Tibial artery (tissue), 4 donors: ENCODE data around the gene ENO4.

Source experiments
- DNase-seq, 2 donors: peaks; one replicate each; pipeline ENCODE4 v3.0.0-alpha.2; 2019
- H3K27ac ChIP-seq, 2 donors: fragments of 200-600 bp; sonication (generic) in 1 of 2; 1 replicate in 1 of 2; 2 replicates in 1 of 2; pipeline ENCODE4 v1.5.1; 2018 to 2019; ENCODE audit warnings: mild to moderate bottlenecking in 1 of 2
- H3K27me3 ChIP-seq, 2 donors: fragments of 200-600 bp; sonication (generic) in 1 of 2; one replicate each; pipeline versions ENCODE4 v1.5.1 to v1.6.0; 2016 to 2019
- H3K36me3 ChIP-seq, 3 donors: fragments of 200-600 bp; sonication (generic) in 2 of 3; one replicate each; pipeline ENCODE4 v1.5.1; 2016 to 2019; ENCODE audit warnings: mild to moderate bottlenecking in 2 of 3
- H3K4me1 ChIP-seq, 4 donors: fragments of 200-600 bp; sonication (generic) in 2 of 4; 1 replicate in 3 of 4; 2 replicates in 1 of 4; pipeline ENCODE4 v1.5.1; 2016 to 2019
- H3K4me3 ChIP-seq, 2 donors: fragments of 200-600 bp; sonication (generic) in 1 of 2; 1 replicate in 1 of 2; 2 replicates in 1 of 2; pipeline ENCODE4 v1.5.1; 2018 to 2019; ENCODE audit warnings: mild to moderate bottlenecking in 2 of 2
- H3K9me3 ChIP-seq, 3 donors: fragments of 200-600 bp; sonication (generic) in 1 of 3; one replicate each; pipeline ENCODE4 v1.5.1; 2016 to 2019
- intact Hi-C: fragments of 100-400 bp; cut with DNase I; formaldehyde crosslinking; loops from one replicate; pipeline ENCODE4 v1.15.0; 2023; ENCODE audit warnings: low total_unique reads
- TF ChIP-seq, protein P1 (sequence below), 2 experiments: fragments of 200-600 bp in 1 of 2; fragments of 450-650 bp in 1 of 2; IDR thresholded peaks; one replicate each; pipeline ENCODE4 v1.5.1; 2017 to 2019; ENCODE audit warnings: antibody characterized with exemption in 2 of 2, mild to moderate bottlenecking in 1 of 2, moderate library complexity in 1 of 2

ENO4 gene

DNA sequence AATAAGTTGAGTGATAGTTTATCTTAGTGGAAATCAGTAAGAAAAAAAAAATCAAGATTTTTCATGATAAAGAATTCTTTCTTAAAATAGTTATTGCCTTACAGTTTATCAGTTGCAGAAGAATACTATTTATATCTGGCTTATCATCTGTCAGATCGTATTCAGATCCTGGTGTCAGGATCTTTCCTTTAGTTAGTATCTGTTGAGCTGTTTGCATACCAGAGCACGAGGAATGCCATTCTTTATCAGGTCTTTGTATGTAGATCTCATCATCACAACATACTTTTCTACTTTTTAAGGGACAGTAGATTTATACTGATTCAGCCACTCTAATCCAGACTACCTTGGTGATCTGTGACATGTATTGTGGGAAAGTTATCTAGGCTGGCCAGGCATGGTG is 12.5 kb downstream of the ENO4 start:
- intact Hi-C loops = no loop called here
- DNase-seq = no peak
- H3K27ac ChIP-seq = no peak overlapping the region
- TF ChIP-seq, protein P1, sequence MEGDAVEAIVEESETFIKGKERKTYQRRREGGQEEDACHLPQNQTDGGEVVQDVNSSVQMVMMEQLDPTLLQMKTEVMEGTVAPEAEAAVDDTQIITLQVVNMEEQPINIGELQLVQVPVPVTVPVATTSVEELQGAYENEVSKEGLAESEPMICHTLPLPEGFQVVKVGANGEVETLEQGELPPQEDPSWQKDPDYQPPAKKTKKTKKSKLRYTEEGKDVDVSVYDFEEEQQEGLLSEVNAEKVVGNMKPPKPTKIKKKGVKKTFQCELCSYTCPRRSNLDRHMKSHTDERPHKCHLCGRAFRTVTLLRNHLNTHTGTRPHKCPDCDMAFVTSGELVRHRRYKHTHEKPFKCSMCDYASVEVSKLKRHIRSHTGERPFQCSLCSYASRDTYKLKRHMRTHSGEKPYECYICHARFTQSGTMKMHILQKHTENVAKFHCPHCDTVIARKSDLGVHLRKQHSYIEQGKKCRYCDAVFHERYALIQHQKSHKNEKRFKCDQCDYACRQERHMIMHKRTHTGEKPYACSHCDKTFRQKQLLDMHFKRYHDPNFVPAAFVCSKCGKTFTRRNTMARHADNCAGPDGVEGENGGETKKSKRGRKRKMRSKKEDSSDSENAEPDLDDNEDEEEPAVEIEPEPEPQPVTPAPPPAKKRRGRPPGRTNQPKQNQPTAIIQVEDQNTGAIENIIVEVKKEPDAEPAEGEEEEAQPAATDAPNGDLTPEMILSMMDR (IDR thresholded peaks at IDR 0.05) = no peak
- H3K9me3 ChIP-seq = peaks cover 0 to 12% (median 0%) of the 10 kb centered on the region in 3 donors
- no peak overlapping the region for H3K4me3 ChIP-seq
- H3K36me3 ChIP-seq = no peaks in the 10 kb centered on the region
- H3K4me1 ChIP-seq = no peaks in the 10 kb centered on the region
- H3K27me3 ChIP-seq = no peaks in the 10 kb centered on the region

DNA sequence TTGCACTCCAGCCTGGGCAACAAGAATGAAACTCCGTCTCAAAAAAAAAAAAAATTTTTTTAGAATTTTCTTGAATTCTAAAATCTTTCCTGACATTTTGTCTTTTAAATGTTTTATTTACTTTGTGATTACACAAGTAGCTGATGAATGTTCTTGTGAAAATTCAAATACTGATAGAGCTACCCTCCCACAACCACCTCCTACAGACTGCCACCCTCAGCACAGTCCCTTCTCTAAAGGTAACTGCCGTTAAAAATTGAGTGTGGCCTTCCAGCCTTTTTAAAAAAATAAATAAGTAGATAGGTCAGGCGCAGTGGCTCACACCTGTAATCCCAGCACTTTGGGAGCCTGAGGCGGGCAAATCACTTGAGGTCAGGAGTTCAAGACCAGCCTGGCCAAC is 15.1 kb downstream of the ENO4 start:
- H3K4me1 ChIP-seq = no peaks in the 10 kb centered on the region
- intact Hi-C loops = no loop called here
- no peak overlapping the region for H3K4me3 ChIP-seq
- no peaks in the 10 kb centered on the region for H3K9me3 ChIP-seq
- H3K27ac ChIP-seq = no peak overlapping the region
- H3K27me3 ChIP-seq = no peaks in the 10 kb centered on the region
- TF ChIP-seq, protein P1 (IDR thresholded peaks at IDR 0.05) = no peak
- no peak for DNase-seq
- no peaks in the 10 kb centered on the region for H3K36me3 ChIP-seq

DNA sequence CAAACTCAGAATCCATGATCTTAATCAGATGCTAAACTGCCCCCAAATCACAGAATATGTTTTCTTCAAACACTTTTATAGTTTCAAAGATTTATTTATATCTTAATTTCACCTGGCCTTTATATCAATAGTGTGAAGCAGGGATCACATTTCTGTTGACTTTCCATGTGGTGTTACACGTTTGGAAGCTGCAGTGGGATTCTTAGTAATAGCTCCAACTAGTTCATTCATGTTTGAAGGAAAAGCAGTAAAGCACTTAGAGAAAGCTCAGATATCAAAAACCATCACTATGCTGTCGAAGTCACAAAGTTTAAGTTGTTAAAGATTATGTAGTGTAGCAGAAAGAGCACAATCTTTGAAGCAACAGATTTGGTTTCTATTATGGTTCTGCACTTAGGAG is 16.8 kb downstream of the ENO4 start:
- Histone ChIP-seq H3K9me3 (no peaks in the 10 kb centered on the region), H3K27ac (no peak overlapping the region), H3K36me3 (no peaks in the 10 kb centered on the region), H3K4me1 (no peaks in the 10 kb centered on the region), H3K27me3 (peaks cover 0 to 6% of the 10 kb centered on the region in 2 donors), H3K4me3 (no peak overlapping the region)
- TF ChIP-seq, protein P1 (IDR thresholded peaks at IDR 0.05) = no peak
- intact Hi-C loops = no loop called here
- DNase-seq = no peak

DNA sequence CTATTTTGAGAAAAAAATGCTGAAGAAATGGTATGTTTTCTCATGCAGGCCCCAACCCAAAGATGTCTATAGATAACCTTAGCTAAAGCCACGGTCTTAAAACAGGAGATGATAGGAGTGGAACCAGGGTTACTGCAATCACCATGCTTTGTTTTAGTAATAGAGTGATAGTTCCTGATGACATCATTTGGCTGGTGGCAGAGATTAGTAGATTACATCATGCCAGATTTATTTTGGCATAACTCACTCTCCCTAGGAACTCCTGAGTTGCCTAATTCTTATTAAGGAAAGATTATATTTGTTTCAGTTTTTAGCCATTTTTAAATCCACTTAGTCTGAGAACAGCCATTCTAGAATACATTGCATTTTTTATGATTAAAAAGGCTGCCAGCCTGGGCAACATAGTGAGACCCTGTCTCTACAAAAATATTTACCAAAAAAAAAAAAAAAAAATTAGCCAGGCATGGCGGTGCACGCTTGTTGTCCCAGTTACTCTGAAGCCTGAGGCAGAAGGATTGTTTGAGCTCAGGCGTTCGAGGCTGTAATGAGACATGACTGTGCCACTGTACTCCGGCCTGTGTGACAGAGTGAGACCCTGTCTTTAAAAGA is 17.8 kb downstream of the ENO4 start:
- TF ChIP-seq, protein P1 (IDR thresholded peaks at IDR 0.05) = no peak
- H3K4me1 ChIP-seq = no peaks in the 10 kb centered on the region
- H3K27ac ChIP-seq = no peak overlapping the region
- no peaks in the 10 kb centered on the region for H3K36me3 ChIP-seq
- peaks cover 0 to 6% of the 10 kb centered on the region in 2 donors for H3K27me3 ChIP-seq
- no peaks in the 10 kb centered on the region for H3K9me3 ChIP-seq
- no peak for DNase-seq
- intact Hi-C loops = no loop called here
- no peak overlapping the region for H3K4me3 ChIP-seq

DNA sequence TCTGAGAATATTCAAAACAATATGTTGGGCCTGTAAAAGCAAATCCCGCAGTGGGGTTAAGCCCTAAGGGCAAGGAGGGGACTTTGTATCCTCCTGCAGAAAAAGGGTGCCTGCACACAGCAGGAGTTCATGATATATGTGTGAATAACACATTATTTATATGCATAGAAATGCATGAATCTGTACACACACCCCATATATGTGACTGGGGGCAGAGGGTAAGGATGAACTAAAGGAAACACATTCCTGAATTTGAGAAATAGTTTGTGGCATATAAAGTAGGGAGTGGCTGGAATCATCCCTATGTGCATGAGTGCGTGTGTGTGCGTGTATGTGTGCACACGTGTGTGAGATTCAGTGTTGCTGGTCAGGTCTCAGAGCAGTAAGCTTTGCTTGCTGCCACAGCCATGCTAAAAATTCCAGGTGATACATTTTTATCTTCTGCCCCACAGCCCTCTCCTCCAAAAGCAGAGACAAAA is 18.9 kb downstream of the ENO4 start:
- H3K36me3 ChIP-seq = no peaks in the 10 kb centered on the region
- H3K27ac ChIP-seq = no peak overlapping the region
- no peak overlapping the region for H3K4me3 ChIP-seq
- intact Hi-C loops = no loop called here
- no peaks in the 10 kb centered on the region for H3K4me1 ChIP-seq
- no peaks in the 10 kb centered on the region for H3K9me3 ChIP-seq
- H3K27me3 ChIP-seq = peaks cover 0 to 6% of the 10 kb centered on the region in 2 donors
- TF ChIP-seq, protein P1 (IDR thresholded peaks at IDR 0.05) = no peak
- no peak for DNase-seq

DNA sequence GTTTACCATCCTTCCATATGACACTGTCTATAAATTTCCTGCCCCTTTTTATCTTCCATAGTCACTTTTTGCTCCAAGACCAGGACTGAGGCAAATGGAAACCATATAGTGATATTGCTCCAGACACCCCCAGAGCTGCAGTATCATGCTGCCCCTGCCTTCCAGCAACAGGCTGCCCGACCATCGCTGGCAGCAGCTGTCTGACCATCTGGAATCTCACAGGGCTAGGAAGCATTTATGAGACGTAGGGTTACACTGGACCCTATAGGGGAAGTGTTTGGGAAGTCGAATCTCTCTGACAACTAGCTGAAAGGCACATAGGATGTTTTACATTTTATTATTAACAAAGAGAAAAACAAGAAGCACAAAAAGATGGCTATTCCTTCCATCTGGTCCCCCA is 19.4 kb downstream of the ENO4 start:
- Histone ChIP-seq H3K4me1 (no peaks in the 10 kb centered on the region), H3K4me3 (no peak overlapping the region), H3K36me3 (no peaks in the 10 kb centered on the region), H3K9me3 (no peaks in the 10 kb centered on the region), H3K27me3 (peaks cover 0 to 6% of the 10 kb centered on the region in 2 donors), H3K27ac (no peak overlapping the region)
- TF ChIP-seq, protein P1 (IDR thresholded peaks at IDR 0.05) = no peak
- intact Hi-C loops = no loop called here
- DNase-seq = no peak
